ENCODE measurements around the gene CNTN5.
A peak's percentile ranks its signal among the peaks of the same experiment; 100 is the strongest.

CNTN5 gene

GRCh38 chr11:99171330-99171729 is 150.6 kb downstream of the CNTN5 start:
- DNase-seq = no peak

- DNase-seq = peak in 2 of 3 donors; percentile 1 to 42
Measured at GRCh38 chr11:99176430-99176829, 155.7 kb downstream of the CNTN5 start.

GRCh38 chr11:99177446-99177845 is 156.7 kb downstream of the CNTN5 start:
- DNase-seq = no peak

GRCh38 chr11:99184146-99184545 is 163.4 kb downstream of the CNTN5 start:
- DNase-seq = no peak

GRCh38 chr11:99188221-99188620 is 167.5 kb downstream of the CNTN5 start:
- no peak for DNase-seq

GRCh38 chr11:99192716-99193115 is 172.0 kb downstream of the CNTN5 start:
- no peak for DNase-seq

GRCh38 chr11:99197477-99197876 is 176.7 kb downstream of the CNTN5 start:
- DNase-seq = no peak

GRCh38 chr11:99198215-99198614 is 177.5 kb downstream of the CNTN5 start:
- DNase-seq = no peak

- no peak for DNase-seq
Measured at GRCh38 chr11:99199341-99199740, 178.6 kb downstream of the CNTN5 start.

GRCh38 chr11:99200720-99201119 is 180.0 kb downstream of the CNTN5 start:
- DNase-seq = no peak

GRCh38 chr11:99208813-99209212 is 188.1 kb downstream of the CNTN5 start:
- DNase-seq = no peak

GRCh38 chr11:99229544-99229943 is 208.8 kb downstream of the CNTN5 start:
- DNase-seq = no peak

GRCh38 chr11:99234534-99234933 is 213.8 kb downstream of the CNTN5 start:
- DNase-seq = no peak

- no peak for DNase-seq
Measured at GRCh38 chr11:99238401-99238800, 217.7 kb downstream of the CNTN5 start.

GRCh38 chr11:99240192-99241030 is 219.7 kb downstream of the CNTN5 start:
- no peak for DNase-seq

- DNase-seq = no peak
Measured at GRCh38 chr11:99241066-99241465, 220.3 kb downstream of the CNTN5 start.

GRCh38 chr11:99244613-99245012 is 223.9 kb downstream of the CNTN5 start:
- DNase-seq = no peak

GRCh38 chr11:99246199-99246598 is 225.4 kb downstream of the CNTN5 start:
- DNase-seq = no peak

GRCh38 chr11:99256614-99257013 is 235.9 kb downstream of the CNTN5 start:
- DNase-seq = no peak

- no peak for DNase-seq
Measured at GRCh38 chr11:99257131-99257530, 236.4 kb downstream of the CNTN5 start.

GRCh38 chr11:99260696-99261095 is 239.9 kb downstream of the CNTN5 start:
- no peak for DNase-seq

- DNase-seq = no peak
Measured at GRCh38 chr11:99268886-99269285, 248.1 kb downstream of the CNTN5 start.

- no peak for DNase-seq
Measured at GRCh38 chr11:99271527-99271926, 250.8 kb downstream of the CNTN5 start.

GRCh38 chr11:99275521-99275920 is 254.8 kb downstream of the CNTN5 start:
- DNase-seq = no peak

GRCh38 chr11:99277281-99277680 is 256.5 kb downstream of the CNTN5 start:
- no peak for DNase-seq
